ENCODE data around the gene BMPER. TPM values are rescaled to one million over a fixed set of nuclear protein-coding genes. Genes with fewer than 3 reads are reported as not detected.

Gene BMPER
- total RNA-seq, 1 donor from 2014 or later = 0.56 TPM

- Mint-ChIP-seq H3K27ac (ENCODE audit: unreplicated experiment) (no peak overlapping the region), H3K9me3 (ENCODE audit: unreplicated experiment) (no peaks in the 10 kb centered on the region), H3K4me1 (ENCODE audit: unreplicated experiment) (peaks cover 20% of the 10 kb centered on the region), H3K36me3 (ENCODE audit: unreplicated experiment) (no peaks in the 10 kb centered on the region), H3K4me3 (ENCODE audit: unreplicated experiment) (no peak overlapping the region), H3K27me3 (ENCODE audit: unreplicated experiment) (no peaks in the 10 kb centered on the region)
- no peak for DNase-seq (ENCODE audit: extremely low spot score, unreplicated experiment)
- no peak for TF ChIP-seq CTCF (IDR thresholded peaks at IDR 0.05)
Observed at GRCh38 chr7:33882950-33883670, 22.2 kb upstream of the BMPER start.

- TF ChIP-seq CTCF (IDR thresholded peaks at IDR 0.05) = no peak
- no peaks in the 10 kb centered on the region for H3K27me3 Mint-ChIP-seq (ENCODE audit: unreplicated experiment)
- peaks cover 21% of the 10 kb centered on the region for H3K4me1 Mint-ChIP-seq (ENCODE audit: unreplicated experiment)
- DNase-seq (ENCODE audit: extremely low spot score, unreplicated experiment) = no peak
- no peak overlapping the region for H3K27ac Mint-ChIP-seq (ENCODE audit: unreplicated experiment)
- no peaks in the 10 kb centered on the region for H3K36me3 Mint-ChIP-seq (ENCODE audit: unreplicated experiment)
- no peaks in the 10 kb centered on the region for H3K9me3 Mint-ChIP-seq (ENCODE audit: unreplicated experiment)
- H3K4me3 Mint-ChIP-seq (ENCODE audit: unreplicated experiment) = no peak overlapping the region
Observed at GRCh38 chr7:33883671-33883965, 21.7 kb upstream of the BMPER start.

GRCh38 chr7:33885290-33886148 lies 19.8 kb upstream of the BMPER start:
- no peak for TF ChIP-seq CTCF (IDR thresholded peaks at IDR 0.05)
- H3K27ac Mint-ChIP-seq (ENCODE audit: unreplicated experiment) = peak overlapping the region; percentile 71
- no peak for DNase-seq (ENCODE audit: extremely low spot score, unreplicated experiment)
- no peaks in the 10 kb centered on the region for H3K27me3 Mint-ChIP-seq (ENCODE audit: unreplicated experiment)
- H3K4me3 Mint-ChIP-seq (ENCODE audit: unreplicated experiment) = no peak overlapping the region
- no peaks in the 10 kb centered on the region for H3K9me3 Mint-ChIP-seq (ENCODE audit: unreplicated experiment)
- H3K4me1 Mint-ChIP-seq (ENCODE audit: unreplicated experiment) = peaks cover 21% of the 10 kb centered on the region
- no peaks in the 10 kb centered on the region for H3K36me3 Mint-ChIP-seq (ENCODE audit: unreplicated experiment)

- Mint-ChIP-seq H3K4me3 (ENCODE audit: unreplicated experiment) (no peak overlapping the region), H3K27me3 (ENCODE audit: unreplicated experiment) (no peaks in the 10 kb centered on the region), H3K9me3 (ENCODE audit: unreplicated experiment) (no peaks in the 10 kb centered on the region), H3K4me1 (ENCODE audit: unreplicated experiment) (peaks cover 21% of the 10 kb centered on the region), H3K27ac (ENCODE audit: unreplicated experiment) (peak overlapping the region; percentile 71), H3K36me3 (ENCODE audit: unreplicated experiment) (no peaks in the 10 kb centered on the region)
- TF ChIP-seq CTCF (IDR thresholded peaks at IDR 0.05) = peak; percentile 35
- DNase-seq (ENCODE audit: extremely low spot score, unreplicated experiment) = no peak
Observed at GRCh38 chr7:33886149-33886623, 19.2 kb upstream of the BMPER start.
